Panc1 (cell line): Measurements from ENCODE around the gene UBE2N.

Experiments
- CTCF ChIP-seq: fragments of 450-650 bp; IDR thresholded peaks from 2 replicates; pipeline ENCODE4 v1.5.1; 2017; ENCODE audit warnings: mild to moderate bottlenecking
- REST ChIP-seq, 2 experiments: IDR thresholded peaks; 2 replicates each; pipeline ENCODE4 v1.6.1; 2011 to 2012; ENCODE audit warnings: low read depth in 2 of 2, control low read depth in 1 of 2, low read length in 1 of 2, mild to moderate bottlenecking in 1 of 2, moderate library complexity in 1 of 2; ENCODE audit not compliant: insufficient read depth in 1 of 2
- SIN3A ChIP-seq: IDR thresholded peaks from 2 replicates; pipeline ENCODE4 v1.6.1; 2012; ENCODE audit warnings: low read depth, mild to moderate bottlenecking, low read length, moderate library complexity, borderline replicate concordance; ENCODE audit not compliant: insufficient read depth

DNA sequence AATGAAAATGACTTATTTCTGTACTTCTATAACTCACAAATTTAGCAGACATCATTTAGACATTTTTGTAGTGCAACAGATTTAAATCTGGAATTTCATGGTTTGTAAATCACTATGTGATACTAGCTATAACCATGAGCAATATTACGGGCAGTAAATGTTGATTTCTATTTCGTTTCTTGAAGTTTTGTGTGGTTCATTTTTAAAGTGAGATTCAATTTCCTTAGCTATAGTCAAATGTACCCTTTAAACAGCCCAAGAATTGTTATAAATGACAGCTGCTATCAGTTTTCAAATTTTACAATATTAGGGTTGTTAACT lies 33.8 kb downstream of the UBE2N start:
- TF ChIP-seq SIN3A: no peak
- no peak for TF ChIP-seq CTCF
- TF ChIP-seq REST (IDR thresholded peaks at IDR 0.05; ENCODE audit: insufficient read depth in 1 of 2, low read depth in 2 of 2, low read length in 1 of 2): no peak
